H9 (cell line): ENCODE measurements around the gene BFSP1. TPM values are rescaled to one million over a fixed set of nuclear protein-coding genes. Genes with fewer than 3 reads are reported as not detected.

Experiments
- DNase-seq: peaks from one replicate; pipeline ENCODE4 v3.0.0-alpha.2; 2017
- H2AFZ ChIP-seq: one replicate; pipeline ENCODE4 v1.6.1; 2013; ENCODE audit warnings: mild to moderate bottlenecking, low read length, control low read depth, moderate library complexity
- H2AK5ac ChIP-seq: 2 replicates; pipeline ENCODE4 v1.6.1; 2013; ENCODE audit warnings: low read length, control low read depth, mixed read lengths; ENCODE audit not compliant: insufficient read length
- H2BK120ac ChIP-seq: one replicate; pipeline ENCODE4 v1.6.1; 2013; ENCODE audit warnings: low read depth, mild to moderate bottlenecking, low read length, control low read depth, inconsistent platforms; ENCODE audit not compliant: poor library complexity, severe bottlenecking
- H2BK12ac ChIP-seq: 2 replicates; pipeline ENCODE4 v1.6.1; 2013; ENCODE audit warnings: low read length, control low read depth, mixed read lengths, low read depth; ENCODE audit not compliant: insufficient read length
- H2BK15ac ChIP-seq: 2 replicates; pipeline ENCODE4 v1.6.1; 2013; ENCODE audit warnings: low read depth, low read length, control low read depth
- H2BK20ac ChIP-seq: one replicate; pipeline ENCODE4 v1.6.1; 2013; ENCODE audit warnings: low read depth, mild to moderate bottlenecking, low read length, control low read depth, inconsistent platforms; ENCODE audit not compliant: poor library complexity, severe bottlenecking
- H2BK5ac ChIP-seq: 2 replicates; pipeline ENCODE4 v1.6.1; 2013; ENCODE audit warnings: low read length, control low read depth, mixed read lengths; ENCODE audit not compliant: insufficient read length
- H3K14ac ChIP-seq: 2 replicates; pipeline ENCODE4 v1.6.1; 2013; ENCODE audit warnings: low read length, control low read depth; ENCODE audit not compliant: insufficient read depth
- H3K18ac ChIP-seq: 2 replicates; pipeline ENCODE4 v1.6.1; 2013; ENCODE audit warnings: low read depth, mild to moderate bottlenecking, mixed read lengths, low read length, control low read depth; ENCODE audit not compliant: insufficient read length
- H3K23ac ChIP-seq: 2 replicates; pipeline ENCODE4 v1.6.1; 2013; ENCODE audit warnings: low read length, control low read depth, mixed read lengths, low read depth; ENCODE audit not compliant: insufficient read length
- H3K23me2 ChIP-seq: 2 replicates; pipeline ENCODE4 v1.6.1; 2013; ENCODE audit warnings: low read depth, mild to moderate bottlenecking, mixed read lengths, low read length, control low read depth; ENCODE audit not compliant: insufficient read length, poor library complexity, severe bottlenecking
- H3K27ac ChIP-seq: 2 replicates; pipeline ENCODE4 v1.5.1; 2013; ENCODE audit warnings: low read length, control low read depth, mixed read lengths, low read depth; ENCODE audit not compliant: insufficient read length
- H3K27me3 ChIP-seq: 2 replicates; pipeline ENCODE4 v1.6.1; 2013; ENCODE audit warnings: low read length, control low read depth, inconsistent platforms; ENCODE audit not compliant: insufficient read depth
- H3K4ac ChIP-seq: 2 replicates; pipeline ENCODE4 v1.6.1; 2013; ENCODE audit warnings: low read depth, mild to moderate bottlenecking, control low read depth, inconsistent platforms, low read length, moderate library complexity
- H3K4me1 ChIP-seq: 2 replicates; pipeline ENCODE4 v1.6.1; 2013; ENCODE audit warnings: low read length, control low read depth, inconsistent platforms; ENCODE audit not compliant: insufficient read depth
- H3K4me2 ChIP-seq: 2 replicates; pipeline ENCODE4 v1.6.1; 2013; ENCODE audit warnings: low read length, control low read depth, mixed read lengths; ENCODE audit not compliant: insufficient read length, insufficient read depth
- H3K56ac ChIP-seq: 2 replicates; pipeline ENCODE4 v1.6.1; 2013; ENCODE audit warnings: low read depth, mild to moderate bottlenecking, mixed read lengths, low read length, control low read depth; ENCODE audit not compliant: insufficient read length
- H3K79me1 ChIP-seq: 2 replicates; pipeline ENCODE4 v1.6.1; 2013; ENCODE audit warnings: low read depth, mild to moderate bottlenecking, moderate library complexity, low read length, control low read depth, inconsistent platforms; ENCODE audit not compliant: insufficient read depth, poor library complexity, severe bottlenecking
- H3K79me2 ChIP-seq: 2 replicates; pipeline ENCODE4 v1.6.1; 2013; ENCODE audit warnings: low read length, control low read depth, inconsistent platforms; ENCODE audit not compliant: insufficient read depth
- H3K9ac ChIP-seq: 2 replicates; pipeline ENCODE4 v1.6.1; 2013; ENCODE audit warnings: low read length, control low read depth, mixed read lengths; ENCODE audit not compliant: insufficient read length; ENCODE audit errors: extremely low read depth
- H3K9me3 ChIP-seq: one replicate; pipeline ENCODE4 v1.6.1; 2013; ENCODE audit warnings: low read depth, low read length, inconsistent platforms; ENCODE audit not compliant: control insufficient read depth
- H3T11ph ChIP-seq: one replicate; pipeline ENCODE4 v1.6.1; 2013; ENCODE audit warnings: mild to moderate bottlenecking, low read length, control low read depth, inconsistent platforms
- H4K20me1 ChIP-seq: one replicate; pipeline ENCODE4 v1.6.1; 2013; ENCODE audit not compliant: control insufficient read depth, insufficient read length, insufficient read depth
- H4K5ac ChIP-seq: 2 replicates; pipeline ENCODE4 v1.6.1; 2013; ENCODE audit warnings: low read depth, mild to moderate bottlenecking, mixed read lengths, low read length, control low read depth; ENCODE audit not compliant: insufficient read length
- H4K8ac ChIP-seq: replicated peaks from 2 replicates; pipeline ENCODE4 v1.6.1; 2013; ENCODE audit warnings: low read length, control low read depth, mixed read lengths, low read depth; ENCODE audit not compliant: insufficient read length
- H4K91ac ChIP-seq: 2 replicates; pipeline ENCODE4 v1.6.1; 2013; ENCODE audit warnings: low read depth, mild to moderate bottlenecking, moderate library complexity, mixed read lengths, low read length, control low read depth; ENCODE audit not compliant: insufficient read length
- H3K27ac Mint-ChIP-seq, 3 experiments: 2 replicates in 2 of 3; 3 replicates in 1 of 3; pipeline ENCODE4 v1.8.0; 2020 to 2021; ENCODE audit warnings: mixed read lengths in 3 of 3, mild to moderate bottlenecking in 1 of 3, moderate library complexity in 1 of 3
- H3K27me3 Mint-ChIP-seq: 2 replicates; pipeline ENCODE4 v1.8.0; 2021; ENCODE audit warnings: low read depth, mild to moderate bottlenecking, moderate library complexity, mixed read lengths
- H3K36me3 Mint-ChIP-seq, 3 experiments: 2 replicates in 2 of 3; 3 replicates in 1 of 3; pipeline ENCODE4 v1.8.0; 2020 to 2021; ENCODE audit warnings: low read depth in 3 of 3, mixed read lengths in 3 of 3; ENCODE audit not compliant: insufficient read depth in 1 of 3
- H3K4me1 Mint-ChIP-seq, 2 experiments: 2 replicates each; pipeline ENCODE4 v1.8.0; 2020; ENCODE audit warnings: mixed read lengths in 2 of 2
- H3K4me3 Mint-ChIP-seq, 2 experiments: 2 replicates in 1 of 2; 3 replicates in 1 of 2; pipeline ENCODE4 v1.8.0; 2020 to 2021; ENCODE audit warnings: mild to moderate bottlenecking in 2 of 2, mixed read lengths in 2 of 2, moderate library complexity in 1 of 2
- H3K9me3 Mint-ChIP-seq, 2 experiments: 2 replicates in 1 of 2; 3 replicates in 1 of 2; pipeline ENCODE4 v1.8.0; 2020; ENCODE audit warnings: mild to moderate bottlenecking in 2 of 2, mixed read lengths in 2 of 2, moderate library complexity in 1 of 2
- CTCF ChIP-seq: fragments of 200-600 bp; sonication (generic); conservative IDR thresholded peaks from 3 replicates; pipeline ENCODE4 v1.8.0; 2021; ENCODE audit warnings: antibody characterized with exemption, mild to moderate bottlenecking
- WGBS: extraction: QIAGEN DNeasy Blood & Tissue Kit; methylation state at CpG from one replicate; pipeline ENCODE4 v1.1.7; 2013; ENCODE audit warnings: missing lambda C conversion rate, low lambda C conversion rate, mixed read lengths; ENCODE audit not compliant: insufficient read length; ENCODE audit errors: extremely low coverage; 5-methylcytosine and 5-hydroxymethylcytosine counted together
- total RNA-seq: library from RNA; stranded (reverse); gene quantifications from 2 replicates; pipeline ENCODE4 v1.2.1, GENCODE V29; 2021

BFSP1 gene
- total RNA-seq, 1 experiment from 2014 or later: 9.4 TPM

GRCh38 chr20:17513939-17514338 lies 17.2 kb downstream of the BFSP1 start:
- H2BK15ac ChIP-seq: no peak overlapping the region

More at GRCh38 chr20:17513939-17514338, 17.2 kb downstream of the BFSP1 start:
- H3K4ac ChIP-seq: no peak overlapping the region
- no peak overlapping the region for H2AFZ ChIP-seq
- H3K18ac ChIP-seq: no peak overlapping the region
- no peak overlapping the region for H3T11ph ChIP-seq
- no peak overlapping the region for H3K27ac ChIP-seq
- DNase-seq: no peak
- H3K23me2 ChIP-seq: no peaks in the 10 kb centered on the region
- no peaks in the 10 kb centered on the region for H3K27me3 ChIP-seq
- no peak overlapping the region for H2BK20ac ChIP-seq
- no peaks in the 10 kb centered on the region for H3K9me3 Mint-ChIP-seq
- H3K4me3 Mint-ChIP-seq: no peak overlapping the region
- H4K8ac ChIP-seq: no peak overlapping the region
- no peak overlapping the region for H3K14ac ChIP-seq
- no peak overlapping the region for H3K56ac ChIP-seq
- H3K36me3 Mint-ChIP-seq: no peaks in the 10 kb centered on the region
- no peak overlapping the region for H2BK12ac ChIP-seq
- no peak overlapping the region for H3K9ac ChIP-seq
- no peaks in the 10 kb centered on the region for H3K9me3 ChIP-seq
- no peak overlapping the region for H3K27ac Mint-ChIP-seq
- H4K5ac ChIP-seq: no peak overlapping the region
- peaks cover 2 to 3% of the 10 kb centered on the region in 2 experiments; a peak in 2 of 4 replicates for H3K4me1 Mint-ChIP-seq
- WGBS: no CpG with 5 or more reads among the region's 2 CpGs
- H3K4me2 ChIP-seq: no peak overlapping the region
- H4K91ac ChIP-seq: no peak overlapping the region
- no peaks in the 10 kb centered on the region for H4K20me1 ChIP-seq
- H3K23ac ChIP-seq: no peak overlapping the region
- H2AK5ac ChIP-seq: no peak overlapping the region
- H2BK5ac ChIP-seq: no peak overlapping the region
- H3K79me2 ChIP-seq: no peaks in the 10 kb centered on the region
- no peak for TF ChIP-seq CTCF
- no peak overlapping the region for H2BK120ac ChIP-seq
- no peaks in the 10 kb centered on the region for H3K79me1 ChIP-seq
- H3K27me3 Mint-ChIP-seq: no peaks in the 10 kb centered on the region
- no peaks in the 10 kb centered on the region for H3K4me1 ChIP-seq
